HepG2 (cell line): Measurements from ENCODE around the gene INHBB. TPM values are rescaled to one million over a fixed set of nuclear protein-coding genes. Genes with fewer than 3 reads are reported as not detected.

Experiments used
- ARNT2 ChIP-seq: sonication (generic); formaldehyde crosslinking; IDR thresholded peaks from 2 replicates; pipeline ENCODE4 v1.8.0; 2022; ENCODE audit warnings: mild to moderate bottlenecking, low read depth, missing genetic modification reagents, moderate library complexity
- BORCS8-MEF2B ChIP-seq: sonication (generic); formaldehyde crosslinking; IDR thresholded peaks from 2 replicates; pipeline ENCODE4 v1.8.0; 2022; ENCODE audit warnings: mild to moderate bottlenecking, missing genetic modification reagents
- CREB1 ChIP-seq, 2 experiments: fragments of 450-650 bp in 1 of 2; IDR thresholded peaks; 2 replicates each; pipeline ENCODE4 v1.6.1; 2016 to 2017; ENCODE audit warnings: control low read depth in 1 of 2, mild to moderate bottlenecking in 1 of 2, missing compliant biosample characterization in 1 of 2, missing genetic modification characterization in 1 of 2
- EP300 ChIP-seq, 3 experiments: sonication (generic) in 1 of 3; formaldehyde crosslinking in 1 of 3; IDR thresholded peaks; 2 replicates each; pipeline versions ENCODE4 v1.5.1 to v1.6.1; 2011 to 2020; ENCODE audit warnings: low read depth in 2 of 3, low read length in 2 of 3, borderline replicate concordance in 1 of 3, improper control_type of control experiment in 1 of 3, mild to moderate bottlenecking in 1 of 3, missing genetic modification reagents in 1 of 3, moderate library complexity in 1 of 3
- FOSL1 ChIP-seq: sonication (generic); formaldehyde crosslinking; IDR thresholded peaks from 2 replicates; pipeline ENCODE4 v1.9.0; 2021; ENCODE audit warnings: missing genetic modification reagents, borderline replicate concordance
- FOXJ3 ChIP-seq: sonication (generic); formaldehyde crosslinking; IDR thresholded peaks from 2 replicates; pipeline ENCODE4 v1.4.0; 2020; ENCODE audit warnings: missing genetic modification reagents, mild to moderate bottlenecking, borderline replicate concordance
- GTF2F1 ChIP-seq: fragments of 150-350 bp; IDR thresholded peaks from 2 replicates; pipeline ENCODE4 v1.6.1; 2014; ENCODE audit warnings: low read length
- JUND ChIP-seq: sonication (generic); formaldehyde crosslinking; IDR thresholded peaks from 2 replicates; pipeline ENCODE4 v1.8.0; 2022; ENCODE audit warnings: mild to moderate bottlenecking, missing genetic modification reagents
- KLF13 ChIP-seq: sonication (generic); formaldehyde crosslinking; IDR thresholded peaks from 2 replicates; pipeline ENCODE4 v1.4.0; 2020; ENCODE audit warnings: mild to moderate bottlenecking, missing genetic modification reagents
- NR2F1 ChIP-seq, 2 experiments: fragments of 450-650 bp in 1 of 2; formaldehyde crosslinking in 1 of 2; IDR thresholded peaks; 2 replicates each; pipeline versions ENCODE4 v1.5.0 to v1.6.1; 2016 to 2020; ENCODE audit warnings: mild to moderate bottlenecking in 1 of 2, missing compliant biosample characterization in 1 of 2, missing genetic modification reagents in 1 of 2, moderate library complexity in 1 of 2
- PHB2 ChIP-seq: fragments of 450-650 bp; IDR thresholded peaks from 2 replicates; pipeline ENCODE4 v1.6.1; 2018; ENCODE audit not compliant: partially characterized antibody
- ZNF136 ChIP-seq: sonication (generic); formaldehyde crosslinking; IDR thresholded peaks from 2 replicates; pipeline ENCODE4 v1.8.1; 2022; ENCODE audit warnings: low read depth, mild to moderate bottlenecking, moderate library complexity, missing genetic modification reagents
- ZNF546 ChIP-seq: sonication (generic); formaldehyde crosslinking; conservative IDR thresholded peaks from 2 replicates; pipeline ENCODE4 v1.8.1; 2023; ENCODE audit warnings: mild to moderate bottlenecking, missing genetic modification reagents
- ZNF607 ChIP-seq: sonication (generic); formaldehyde crosslinking; IDR thresholded peaks from 2 replicates; pipeline ENCODE4 v1.5.1; 2020; ENCODE audit warnings: missing genetic modification reagents, mild to moderate bottlenecking, borderline replicate concordance
- ZNF737 ChIP-seq: sonication (generic); formaldehyde crosslinking; IDR thresholded peaks from 2 replicates; pipeline ENCODE4 v1.5.0; 2020; ENCODE audit warnings: missing genetic modification reagents, mild to moderate bottlenecking, borderline replicate concordance
- polyA plus RNA-seq, 8 experiments: library from polyadenylated mRNA; depleted of rRNA in 3 of 8; stranded (reverse) in 7 of 8; unstranded in 1 of 8; fragments of >200 nt; fragmentation: Illumina TruSeq in 4 of 8; extraction: Trizol in 4 of 8; gene quantifications; 2 replicates each; pipeline versions ENCODE4 v1.2.1 to v1.2.3, GENCODE V29; 2011 to 2016; ENCODE audit warnings: low read depth in 4 of 8, missing spikeins in 1 of 8, mixed read lengths in 1 of 8; ENCODE audit not compliant: insufficient read depth in 1 of 8
- total RNA-seq, 5 experiments: library from RNA; depleted of rRNA; stranded (reverse); fragments of >200 nt; fragmentation: Illumina TruSeq; extraction: Trizol; gene quantifications; 2 replicates each; pipeline ENCODE4 v1.2.3, GENCODE V29; 2016; ENCODE audit warnings: low read depth in 1 of 5
- TF ChIP-seq, protein P1 (sequence below): sonication (generic); formaldehyde crosslinking; IDR thresholded peaks from 2 replicates; pipeline ENCODE4 v1.8.0; 2022; ENCODE audit warnings: mild to moderate bottlenecking, missing genetic modification reagents, moderate library complexity
- TF ChIP-seq, protein P2 (sequence below): IDR thresholded peaks from 2 replicates; pipeline ENCODE4 v1.6.1; 2012; ENCODE audit warnings: low read length, improper control_type of control experiment
- TF ChIP-seq, protein P3 (sequence below): sonication (generic); formaldehyde crosslinking; IDR thresholded peaks from 2 replicates; pipeline ENCODE4 v1.4.0; 2020; ENCODE audit warnings: missing genetic modification reagents
- TF ChIP-seq, protein P4 (sequence below): sonication (generic); formaldehyde crosslinking; IDR thresholded peaks from 2 replicates; pipeline ENCODE4 v1.4.0; 2020; ENCODE audit warnings: mild to moderate bottlenecking, missing genetic modification reagents

Gene INHBB
- total and polyA plus RNA-seq, 2 of the 13 experiments (the other 11 are each of a cell fraction or from before 2014, with no cell fraction given), result 0.20 to 1.7 TPM

DNA sequence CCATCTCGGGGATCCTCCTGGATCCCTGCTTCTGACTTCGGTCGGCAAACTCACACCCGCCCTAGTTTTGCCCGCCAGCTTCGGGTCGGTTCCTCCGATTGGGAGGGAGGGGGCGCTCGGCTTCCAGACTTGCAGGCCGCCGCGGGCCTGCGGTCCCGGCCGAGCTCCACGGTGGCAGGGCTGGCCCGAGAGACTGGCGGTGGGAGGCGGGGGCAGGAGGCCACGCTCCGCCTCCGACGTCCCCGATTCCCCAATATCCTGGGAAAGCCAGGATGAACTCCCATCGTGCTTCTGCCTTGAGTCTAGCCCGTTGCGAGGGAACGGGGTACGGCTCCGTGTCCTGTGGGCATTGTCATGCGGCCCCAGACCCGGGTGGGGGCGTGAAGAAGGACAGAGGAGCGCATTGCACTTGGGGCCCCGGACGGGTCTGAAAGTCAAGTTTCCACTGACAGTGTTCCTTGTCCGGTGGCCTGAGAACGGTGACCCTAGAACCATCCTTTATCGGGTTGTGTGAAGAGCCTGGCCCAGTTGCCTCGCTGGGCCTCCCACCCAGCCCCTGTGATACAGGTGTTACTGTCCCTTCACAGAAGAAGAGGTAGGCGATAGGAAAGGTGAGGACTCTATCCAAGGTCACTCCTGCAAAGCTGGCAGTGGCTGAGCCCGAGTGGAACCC lies 2.4 kb upstream of the INHBB start (continued):
- TF ChIP-seq, protein P1, sequence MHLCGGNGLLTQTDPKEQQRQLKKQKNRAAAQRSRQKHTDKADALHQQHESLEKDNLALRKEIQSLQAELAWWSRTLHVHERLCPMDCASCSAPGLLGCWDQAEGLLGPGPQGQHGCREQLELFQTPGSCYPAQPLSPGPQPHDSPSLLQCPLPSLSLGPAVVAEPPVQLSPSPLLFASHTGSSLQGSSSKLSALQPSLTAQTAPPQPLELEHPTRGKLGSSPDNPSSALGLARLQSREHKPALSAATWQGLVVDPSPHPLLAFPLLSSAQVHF, result no peak
- TF ChIP-seq BORCS8-MEF2B (CRISPR knock-in tag) (no peak; the same call in 1 of the 2 replicates), ZNF546 (CRISPR knock-in tag) (no peak), FOXJ3 (CRISPR knock-in tag) (no peak), ZNF136 (no peak), KLF13 (no peak), NR2F1 (CRISPR knock-in tag; IDR thresholded peaks at IDR 0.05) (no peak), FOSL1 (CRISPR knock-in tag) (no peak), PHB2 (no peak), ZNF737 (no peak), GTF2F1 (no peak), ZNF607 (CRISPR knock-in tag) (no peak), CREB1 (IDR thresholded peaks at IDR 0.05) (no peak), CREB1 (CRISPR knock-in tag; IDR thresholded peaks at IDR 0.05) (no peak), EP300 (IDR thresholded peaks at IDR 0.05; ENCODE audit: low read depth in 2 of 2, low read length in 2 of 2) (no peak), EP300 (CRISPR knock-in tag; IDR thresholded peaks at IDR 0.05; ENCODE audit: borderline replicate concordance) (no peak), ARNT2 (peak; percentile 68; the same call in 1 of the 2 replicates), JUND (no peak)
- TF ChIP-seq, protein P2, sequence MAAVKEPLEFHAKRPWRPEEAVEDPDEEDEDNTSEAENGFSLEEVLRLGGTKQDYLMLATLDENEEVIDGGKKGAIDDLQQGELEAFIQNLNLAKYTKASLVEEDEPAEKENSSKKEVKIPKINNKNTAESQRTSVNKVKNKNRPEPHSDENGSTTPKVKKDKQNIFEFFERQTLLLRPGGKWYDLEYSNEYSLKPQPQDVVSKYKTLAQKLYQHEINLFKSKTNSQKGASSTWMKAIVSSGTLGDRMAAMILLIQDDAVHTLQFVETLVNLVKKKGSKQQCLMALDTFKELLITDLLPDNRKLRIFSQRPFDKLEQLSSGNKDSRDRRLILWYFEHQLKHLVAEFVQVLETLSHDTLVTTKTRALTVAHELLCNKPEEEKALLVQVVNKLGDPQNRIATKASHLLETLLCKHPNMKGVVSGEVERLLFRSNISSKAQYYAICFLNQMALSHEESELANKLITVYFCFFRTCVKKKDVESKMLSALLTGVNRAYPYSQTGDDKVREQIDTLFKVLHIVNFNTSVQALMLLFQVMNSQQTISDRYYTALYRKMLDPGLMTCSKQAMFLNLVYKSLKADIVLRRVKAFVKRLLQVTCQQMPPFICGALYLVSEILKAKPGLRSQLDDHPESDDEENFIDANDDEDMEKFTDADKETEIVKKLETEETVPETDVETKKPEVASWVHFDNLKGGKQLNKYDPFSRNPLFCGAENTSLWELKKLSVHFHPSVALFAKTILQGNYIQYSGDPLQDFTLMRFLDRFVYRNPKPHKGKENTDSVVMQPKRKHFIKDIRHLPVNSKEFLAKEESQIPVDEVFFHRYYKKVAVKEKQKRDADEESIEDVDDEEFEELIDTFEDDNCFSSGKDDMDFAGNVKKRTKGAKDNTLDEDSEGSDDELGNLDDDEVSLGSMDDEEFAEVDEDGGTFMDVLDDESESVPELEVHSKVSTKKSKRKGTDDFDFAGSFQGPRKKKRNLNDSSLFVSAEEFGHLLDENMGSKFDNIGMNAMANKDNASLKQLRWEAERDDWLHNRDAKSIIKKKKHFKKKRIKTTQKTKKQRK, result no peak; the same call in 1 of the 2 replicates
- TF ChIP-seq, protein P3, sequence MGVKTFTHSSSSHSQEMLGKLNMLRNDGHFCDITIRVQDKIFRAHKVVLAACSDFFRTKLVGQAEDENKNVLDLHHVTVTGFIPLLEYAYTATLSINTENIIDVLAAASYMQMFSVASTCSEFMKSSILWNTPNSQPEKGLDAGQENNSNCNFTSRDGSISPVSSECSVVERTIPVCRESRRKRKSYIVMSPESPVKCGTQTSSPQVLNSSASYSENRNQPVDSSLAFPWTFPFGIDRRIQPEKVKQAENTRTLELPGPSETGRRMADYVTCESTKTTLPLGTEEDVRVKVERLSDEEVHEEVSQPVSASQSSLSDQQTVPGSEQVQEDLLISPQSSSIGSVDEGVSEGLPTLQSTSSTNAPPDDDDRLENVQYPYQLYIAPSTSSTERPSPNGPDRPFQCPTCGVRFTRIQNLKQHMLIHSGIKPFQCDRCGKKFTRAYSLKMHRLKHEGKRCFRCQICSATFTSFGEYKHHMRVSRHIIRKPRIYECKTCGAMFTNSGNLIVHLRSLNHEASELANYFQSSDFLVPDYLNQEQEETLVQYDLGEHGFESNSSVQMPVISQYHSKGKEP, result peak; percentile 54; the same call in 1 of the 2 replicates
- TF ChIP-seq, protein P4, sequence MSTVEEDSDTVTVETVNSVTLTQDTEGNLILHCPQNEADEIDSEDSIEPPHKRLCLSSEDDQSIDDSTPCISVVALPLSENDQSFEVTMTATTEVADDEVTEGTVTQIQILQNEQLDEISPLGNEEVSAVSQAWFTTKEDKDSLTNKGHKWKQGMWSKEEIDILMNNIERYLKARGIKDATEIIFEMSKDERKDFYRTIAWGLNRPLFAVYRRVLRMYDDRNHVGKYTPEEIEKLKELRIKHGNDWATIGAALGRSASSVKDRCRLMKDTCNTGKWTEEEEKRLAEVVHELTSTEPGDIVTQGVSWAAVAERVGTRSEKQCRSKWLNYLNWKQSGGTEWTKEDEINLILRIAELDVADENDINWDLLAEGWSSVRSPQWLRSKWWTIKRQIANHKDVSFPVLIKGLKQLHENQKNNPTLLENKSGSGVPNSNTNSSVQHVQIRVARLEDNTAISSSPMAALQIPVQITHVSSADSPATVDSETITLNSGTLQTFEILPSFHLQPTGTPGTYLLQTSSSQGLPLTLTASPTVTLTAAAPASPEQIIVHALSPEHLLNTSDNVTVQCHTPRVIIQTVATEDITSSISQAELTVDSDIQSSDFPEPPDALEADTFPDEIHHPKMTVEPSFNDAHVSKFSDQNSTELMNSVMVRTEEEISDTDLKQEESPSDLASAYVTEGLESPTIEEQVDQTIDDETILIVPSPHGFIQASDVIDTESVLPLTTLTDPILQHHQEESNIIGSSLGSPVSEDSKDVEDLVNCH, result no peak
